IMR-90 (cell line): ENCODE results near the gene ZNF507. TPM values are rescaled to one million over a fixed set of nuclear protein-coding genes. Genes with fewer than 3 reads are reported as not detected.

ENCODE experiments used
- ATAC-seq: fragments of 200-7000 bp; cut with Tn5 transposase; 2 replicates; pipeline ENCODE4 v1.9.1; 2020; ENCODE audit warnings: low read depth, mild to moderate bottlenecking, moderate library complexity
- Bru-seq: library from RNA; stranded (reverse); fragments of 400-500 nt; gene quantifications from one replicate; lab custom pipeline; 2021; lab: Mats Ljungman, UMichigan
- BruChase-seq, 2 experiments: library from RNA; stranded (reverse); fragments of 400-500 nt; gene quantifications; one replicate each; lab custom pipeline; 2021; lab: Mats Ljungman, UMichigan
- BruUV-seq: library from RNA; stranded (reverse); fragments of 400-500 nt; replicated peaks from 2 replicates; lab custom pipeline; 2021; lab: Mats Ljungman, UMichigan
- CTCF ChIA-PET: fragments of 300-600 bp; formaldehyde crosslinking; extraction: SDS; loops from one replicate; lab custom pipeline; 2021; ENCODE audit warnings: antibody characterized with exemption; lab: Yijun Ruan, JAX
- POLR2A ChIA-PET: fragments of 300-600 bp; sonication (Branson Sonifier 250); formaldehyde crosslinking; loops from one replicate; lab custom pipeline; 2022; ENCODE audit warnings: antibody characterized with exemption; ENCODE audit not compliant: unreplicated experiment; lab: Charles Lee
- DNase-seq: peaks from one replicate; pipeline ENCODE4 v3.0.0; 2013
- H2AFZ ChIP-seq: replicated peaks from 2 replicates; pipeline ENCODE3; 2013; ENCODE audit warnings: low read length, mild to moderate bottlenecking; ENCODE audit not compliant: poor library complexity
- H2AK5ac ChIP-seq: 2 replicates; pipeline ENCODE4 v1.6.1; 2013; ENCODE audit warnings: low read depth, low read length, inconsistent platforms
- H2AK9ac ChIP-seq: replicated peaks from 2 replicates; pipeline ENCODE3; 2013; ENCODE audit warnings: mild to moderate bottlenecking, low read depth, low read length, moderate library complexity; ENCODE audit not compliant: poor library complexity
- H2BK120ac ChIP-seq: 2 replicates; pipeline ENCODE4 v1.6.1; 2013; ENCODE audit warnings: low read depth, low read length, inconsistent platforms
- H2BK15ac ChIP-seq: 3 replicates; pipeline ENCODE4 v1.6.1; 2013; ENCODE audit warnings: low read depth, low read length, inconsistent platforms
- H2BK20ac ChIP-seq: 2 replicates; pipeline ENCODE4 v1.6.1; 2013; ENCODE audit warnings: low read depth, mild to moderate bottlenecking, inconsistent platforms, low read length, moderate library complexity
- H2BK5ac ChIP-seq: 2 replicates; pipeline ENCODE4 v1.6.1; 2013; ENCODE audit warnings: mild to moderate bottlenecking, low read depth, low read length, inconsistent platforms; ENCODE audit not compliant: poor library complexity, severe bottlenecking
- H3K14ac ChIP-seq: replicated peaks from 2 replicates; pipeline ENCODE4 v1.6.1; 2013; ENCODE audit warnings: low read depth, low read length, inconsistent platforms
- H3K18ac ChIP-seq: 2 replicates; pipeline ENCODE4 v1.6.1; 2013; ENCODE audit warnings: low read depth, low read length, control low read depth
- H3K23ac ChIP-seq: 2 replicates; pipeline ENCODE4 v1.6.1; 2013; ENCODE audit warnings: low read depth, low read length, inconsistent platforms
- H3K27ac ChIP-seq: 2 replicates; pipeline ENCODE4 v1.5.1; 2013; ENCODE audit warnings: mild to moderate bottlenecking, control low read depth, low read length; ENCODE audit not compliant: insufficient read depth
- H3K27me3 ChIP-seq: 2 replicates; pipeline ENCODE4 v1.6.1; 2013; ENCODE audit warnings: low read length; ENCODE audit not compliant: control insufficient read depth, insufficient read depth
- H3K36me3 ChIP-seq: 2 replicates; pipeline ENCODE4 v1.6.1; 2013; ENCODE audit warnings: low read length, mixed read lengths; ENCODE audit not compliant: control insufficient read depth, insufficient read depth
- H3K4ac ChIP-seq: 2 replicates; pipeline ENCODE4 v1.6.1; 2013; ENCODE audit warnings: low read depth, low read length, inconsistent platforms
- H3K4me1 ChIP-seq: 2 replicates; pipeline ENCODE4 v1.6.1; 2013; ENCODE audit warnings: low read length, mixed read lengths; ENCODE audit not compliant: control insufficient read depth, insufficient read depth
- H3K4me2 ChIP-seq: 2 replicates; pipeline ENCODE4 v1.6.1; 2013; ENCODE audit warnings: low read depth, mild to moderate bottlenecking, control low read depth, low read length, moderate library complexity
- H3K4me3 ChIP-seq: 2 replicates; pipeline ENCODE4 v1.5.1; 2013; ENCODE audit warnings: low read depth, mild to moderate bottlenecking, control low read depth, low read length, moderate library complexity; ENCODE audit not compliant: insufficient read depth
- H3K56ac ChIP-seq: 2 replicates; pipeline ENCODE4 v1.6.1; 2013; ENCODE audit warnings: low read length, inconsistent platforms; ENCODE audit not compliant: insufficient read depth; ENCODE audit errors: extremely low read depth
- H3K79me1 ChIP-seq, 2 experiments: 2 replicates each; pipeline ENCODE4 v1.6.1; 2013; ENCODE audit warnings: low read length in 2 of 2, inconsistent platforms in 1 of 2, low read depth in 1 of 2
- H3K9ac ChIP-seq: 2 replicates; pipeline ENCODE4 v1.6.1; 2013; ENCODE audit warnings: low read depth, low read length, control low read depth
- H3K9me1 ChIP-seq: 2 replicates; pipeline ENCODE4 v1.6.1; 2013; ENCODE audit warnings: low read length, inconsistent platforms; ENCODE audit not compliant: insufficient read depth
- H3K9me3 ChIP-seq: 2 replicates; pipeline ENCODE4 v1.6.1; 2013; ENCODE audit warnings: low read length; ENCODE audit not compliant: control insufficient read depth, insufficient read depth
- H4K20me1 ChIP-seq: 2 replicates; pipeline ENCODE4 v1.6.1; 2013; ENCODE audit warnings: low read length, inconsistent platforms; ENCODE audit not compliant: insufficient read depth
- H4K5ac ChIP-seq: 2 replicates; pipeline ENCODE4 v1.6.1; 2013; ENCODE audit warnings: mild to moderate bottlenecking, low read depth, low read length, control low read depth
- H4K8ac ChIP-seq, 2 experiments: 2 replicates each; pipeline ENCODE4 v1.6.1; 2013; ENCODE audit warnings: low read depth in 2 of 2, low read length in 2 of 2, control low read depth in 1 of 2, inconsistent platforms in 1 of 2
- H4K91ac ChIP-seq: 2 replicates; pipeline ENCODE4 v1.6.1; 2013; ENCODE audit warnings: low read depth, low read length, inconsistent platforms; ENCODE audit not compliant: insufficient read depth
- BHLHE40 ChIP-seq: fragments of 150-350 bp; IDR thresholded peaks from 2 replicates; pipeline ENCODE4 v1.6.1; 2016; ENCODE audit warnings: mild to moderate bottlenecking, low read depth, low read length
- CHD1 ChIP-seq: IDR thresholded peaks from 2 replicates; pipeline ENCODE4 v1.6.1; 2012; ENCODE audit warnings: low read depth, low read length, improper control_type of control experiment
- FOS ChIP-seq: fragments of 150-350 bp; IDR thresholded peaks from 2 replicates; pipeline ENCODE4 v1.6.1; 2016; ENCODE audit warnings: low read depth, low read length
- MAFK ChIP-seq: IDR thresholded peaks from 2 replicates; pipeline ENCODE4 v1.6.1; 2012; ENCODE audit warnings: low read depth, low read length, improper control_type of control experiment
- MAZ ChIP-seq: IDR thresholded peaks from 2 replicates; pipeline ENCODE4 v1.6.1; 2012; ENCODE audit warnings: low read depth, mild to moderate bottlenecking, low read length, improper control_type of control experiment, moderate library complexity, borderline replicate concordance
- MXI1 ChIP-seq: IDR thresholded peaks from 2 replicates; pipeline ENCODE4 v1.6.1; 2012; ENCODE audit warnings: low read depth, mild to moderate bottlenecking, low read length, moderate library complexity, borderline replicate concordance
- RAD21 ChIP-seq: IDR thresholded peaks from 2 replicates; pipeline ENCODE4 v1.6.1; 2012; ENCODE audit warnings: low read length, improper control_type of control experiment
- RFX5 ChIP-seq: IDR thresholded peaks from 2 replicates; pipeline ENCODE4 v1.8.0; 2012; ENCODE audit warnings: low read depth, mild to moderate bottlenecking, low read length, moderate library complexity
- WGBS, 2 experiments: methylation state at CpG; one replicate each; pipeline versions ENCODE4 v1.1.5 to v1.1.7; 2013; ENCODE audit warnings: missing lambda C conversion rate in 2 of 2; ENCODE audit not compliant: insufficient read length in 1 of 2; ENCODE audit errors: extremely low coverage in 2 of 2; 5-methylcytosine and 5-hydroxymethylcytosine counted together
- dilution Hi-C: fragments of 300-500 bp; cut with HindIII; formaldehyde crosslinking; loops from one replicate; pipeline ENCODE4 v1.14.3; 2018; ENCODE audit warnings: low sequenced_read_pairs; ENCODE audit not compliant: unreplicated experiment
- in situ Hi-C: fragments of 300-500 bp; cut with MboI; formaldehyde crosslinking; loops from 3 replicates; pipeline ENCODE4 v1.14.3; 2019; ENCODE audit warnings: low sequenced_read_pairs, inconsistent platforms, mixed read lengths
- intact Hi-C: fragments of 100-400 bp; cut with micrococcal nuclease; formaldehyde crosslinking; loops from 2 replicates; pipeline ENCODE4 v1.10.0; 2022
- long read RNA-seq: library from polyadenylated mRNA; unstranded; transcript quantifications from one replicate; pipeline ENCODE4 v2.0.0, GENCODE V29; 2021; ENCODE audit not compliant: unreplicated experiment
- polyA plus RNA-seq, 3 experiments: library from polyadenylated mRNA; depleted of rRNA; stranded (reverse); fragments of >200 nt; gene quantifications; 2 replicates each; pipeline ENCODE4 v1.2.3, GENCODE V29; 2012; ENCODE audit warnings: low replicate concordance in 1 of 3
- total RNA-seq: library from RNA; depleted of rRNA; stranded (reverse); fragments of >200 nt; gene quantifications from 2 replicates; pipeline ENCODE4 v1.2.3, GENCODE V29; 2012; rRNA removed
- TF ChIP-seq, protein P1 (sequence below): conservative IDR thresholded peaks from 2 replicates; pipeline ENCODE4 v1.5.1; 2012; ENCODE audit warnings: mild to moderate bottlenecking, low read depth, low read length, improper control_type of control experiment
- TF ChIP-seq, protein P2 (sequence below): fragments of 150-350 bp; IDR thresholded peaks from 2 replicates; pipeline ENCODE4 v1.6.1; 2017; ENCODE audit warnings: mild to moderate bottlenecking, antibody characterized with exemption, low read length, low read depth

The ZNF507 gene
- total RNA-seq: 15.0 and 19.9 TPM in 2 replicates
- polyA plus RNA-seq (2012; rRNA removed): 8.4 and 9.6 TPM in 2 replicates
- polyA plus RNA-seq (2012; cell fraction: cytosol; rRNA removed): 1.7 and 2.7 TPM in 2 replicates
- polyA plus RNA-seq (2012; cell fraction: nucleus; rRNA removed; ENCODE audit: low replicate concordance): 1.6 and 15.2 TPM in 2 replicates
- percentile 87 among the genes with signal in this experiment for Bru-seq, nascent RNA
- percentile 72 among the genes with signal in this experiment for BruChase-seq, experiment 1, labeled RNA remaining after a 6-hour chase
- percentile 81 among the genes with signal in this experiment for BruChase-seq, experiment 2, labeled RNA remaining after a 2-hour chase
- long read RNA-seq, partial matches to known transcripts: 2 of 8 reads
- long read RNA-seq, other reads (novel, unspliced or antisense): 5 of 8 reads

DNA sequence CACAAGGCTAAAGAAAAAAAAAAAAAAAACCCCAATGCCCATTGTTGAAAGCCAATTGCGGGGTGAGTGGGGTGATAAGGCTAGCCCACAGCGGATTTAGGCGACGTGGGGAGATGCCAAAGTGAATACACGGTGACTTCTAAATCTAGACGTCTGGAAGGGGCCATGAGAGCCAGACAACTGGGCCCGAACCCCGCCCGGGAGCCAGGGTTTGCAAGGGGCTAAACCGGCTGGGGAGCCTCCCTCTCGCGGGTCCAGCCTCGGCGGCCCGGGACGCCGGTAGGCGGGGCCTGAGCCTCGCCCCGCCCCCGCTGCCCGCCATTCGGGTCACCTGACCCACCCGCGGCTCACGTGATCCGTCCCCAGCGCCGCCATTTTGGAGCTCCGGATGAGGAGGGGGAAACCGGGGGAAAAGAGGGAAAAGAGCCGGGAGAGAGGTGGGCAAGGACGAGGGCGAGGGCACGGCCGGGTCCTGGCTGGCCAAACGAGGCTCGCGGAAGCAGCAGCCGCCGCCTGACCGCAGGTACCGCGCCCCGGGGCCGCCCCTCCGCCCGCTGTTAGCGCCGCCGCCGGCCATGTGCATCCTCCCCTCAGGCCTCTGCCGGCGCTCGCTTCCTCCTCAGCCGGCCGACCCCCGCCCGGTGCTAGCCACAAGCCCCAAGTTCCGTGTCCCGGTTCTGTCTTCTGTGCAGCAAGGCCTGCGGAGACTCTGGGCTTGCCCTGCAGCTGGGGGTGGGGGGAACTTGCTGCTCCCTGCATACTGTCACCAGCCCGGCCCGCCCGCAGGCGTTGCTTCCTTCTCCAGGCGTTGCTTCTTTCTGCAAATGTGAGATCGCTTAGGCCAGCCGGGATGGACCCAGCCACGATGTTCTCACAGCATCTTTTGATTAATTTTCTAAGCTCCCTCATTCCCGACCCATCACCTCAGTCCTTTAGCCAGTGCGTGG lies at the start of gene ZNF507:
Gene ZNF507, plus strand, starts transcription at position 350 of the 947 bp plus-strand sequence. CDS start 7,221 bp downstream, outside the sequence.
- Histone ChIP-seq H2AFZ (peak within 1 kb of the TSS; percentile 97), H3K9me1 (peaks cover 3% of the 10 kb centered on the region; the same call in 1 of the 2 replicates), H3K9ac (peak within 1 kb of the TSS; percentile 96), H4K20me1 (no peaks in the 10 kb centered on the region), H3K14ac (peak within 1 kb of the TSS; percentile 86), H4K91ac (peak within 1 kb of the TSS; percentile 80), H2AK5ac (peak within 1 kb of the TSS; percentile 72), H3K4ac (peak within 1 kb of the TSS; percentile 92), H3K18ac (peak within 1 kb of the TSS; percentile 20; the same call in 1 of the 2 replicates), H4K8ac (peak within 1 kb of the TSS; percentile 98 to 99), H3K36me3 (peaks cover 4% of the 10 kb centered on the region), H2BK120ac (peak within 1 kb of the TSS; percentile 35; the same call in 1 of the 2 replicates), H2BK5ac (peak within 1 kb of the TSS; percentile 80), H3K27me3 (no peaks in the 10 kb centered on the region), H3K4me3 (peak within 1 kb of the TSS; percentile 94), H3K27ac (peak within 1 kb of the TSS; percentile 87), H2BK15ac (no peak within 1 kb of the TSS), H3K4me1 (peaks cover 6% of the 10 kb centered on the region), H2BK20ac (no peak within 1 kb of the TSS), H4K5ac (peak within 1 kb of the TSS; percentile 91), H3K79me1 (peaks cover 23 to 26% of the 10 kb centered on the region in 2 experiments), H2AK9ac (peak within 1 kb of the TSS; percentile 98), H3K23ac (peak within 1 kb of the TSS; percentile 96), H3K9me3 (no peaks in the 10 kb centered on the region), H3K4me2 (peak within 1 kb of the TSS; percentile 97), H3K56ac (peak within 1 kb of the TSS; percentile 93)
- WGBS, 2 experiments: 2% methylated on average over 23 of the region's 72 CpGs; no CpG with 5 or more reads in 1 of the 2 experiments
- CTCF ChIA-PET: no interaction called here
- peak; percentile 58 for DNase-seq
- BruUV-seq: no TSS peak
- POLR2A ChIA-PET: interaction anchor here (0.6 to 1.0 kb wide), 3 partner anchors 10 to 27 kb away, joined by 3 to 4 read pairs (median 3); no protein-coding TSS in a partner anchor
- dilution Hi-C loops (no loop called here), in situ Hi-C loops (no loop called here), intact Hi-C loops (loop anchor here (2.0 to 10.0 kb wide), 3 partner anchors 59 to 237 kb away; partner anchors contain the start of genes DPY19L3 and PDCD5)
- ATAC-seq: peak; percentile 89
- TF ChIP-seq RAD21 (no peak), MXI1 (peak; percentile 88), MAFK (no peak), MAZ (peak; percentile 24; the same call in 1 of the 2 replicates), CHD1 (peak; percentile 53; the same call in 1 of the 2 replicates), BHLHE40 (peak; percentile 74), RFX5 (no peak), FOS (peak; percentile 96)
- TF ChIP-seq, protein P1, sequence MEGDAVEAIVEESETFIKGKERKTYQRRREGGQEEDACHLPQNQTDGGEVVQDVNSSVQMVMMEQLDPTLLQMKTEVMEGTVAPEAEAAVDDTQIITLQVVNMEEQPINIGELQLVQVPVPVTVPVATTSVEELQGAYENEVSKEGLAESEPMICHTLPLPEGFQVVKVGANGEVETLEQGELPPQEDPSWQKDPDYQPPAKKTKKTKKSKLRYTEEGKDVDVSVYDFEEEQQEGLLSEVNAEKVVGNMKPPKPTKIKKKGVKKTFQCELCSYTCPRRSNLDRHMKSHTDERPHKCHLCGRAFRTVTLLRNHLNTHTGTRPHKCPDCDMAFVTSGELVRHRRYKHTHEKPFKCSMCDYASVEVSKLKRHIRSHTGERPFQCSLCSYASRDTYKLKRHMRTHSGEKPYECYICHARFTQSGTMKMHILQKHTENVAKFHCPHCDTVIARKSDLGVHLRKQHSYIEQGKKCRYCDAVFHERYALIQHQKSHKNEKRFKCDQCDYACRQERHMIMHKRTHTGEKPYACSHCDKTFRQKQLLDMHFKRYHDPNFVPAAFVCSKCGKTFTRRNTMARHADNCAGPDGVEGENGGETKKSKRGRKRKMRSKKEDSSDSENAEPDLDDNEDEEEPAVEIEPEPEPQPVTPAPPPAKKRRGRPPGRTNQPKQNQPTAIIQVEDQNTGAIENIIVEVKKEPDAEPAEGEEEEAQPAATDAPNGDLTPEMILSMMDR: peak; percentile 3; the same call in 1 of the 2 replicates
- TF ChIP-seq, protein P2, sequence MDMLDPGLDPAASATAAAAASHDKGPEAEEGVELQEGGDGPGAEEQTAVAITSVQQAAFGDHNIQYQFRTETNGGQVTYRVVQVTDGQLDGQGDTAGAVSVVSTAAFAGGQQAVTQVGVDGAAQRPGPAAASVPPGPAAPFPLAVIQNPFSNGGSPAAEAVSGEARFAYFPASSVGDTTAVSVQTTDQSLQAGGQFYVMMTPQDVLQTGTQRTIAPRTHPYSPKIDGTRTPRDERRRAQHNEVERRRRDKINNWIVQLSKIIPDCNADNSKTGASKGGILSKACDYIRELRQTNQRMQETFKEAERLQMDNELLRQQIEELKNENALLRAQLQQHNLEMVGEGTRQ: peak; percentile 100
